Measurements from ENCODE around the gene KCNV2.

KCNV2 gene

GRCh38 chr9:2730971-2731370 lies 13.7 kb downstream of the KCNV2 start:
- no peak for TF ChIP-seq YY1 (IDR thresholded peaks at IDR 0.05; ENCODE audit: low read depth)
- TF ChIP-seq RAD21 (IDR thresholded peaks at IDR 0.05; ENCODE audit: low read depth) = no peak
- TF ChIP-seq, protein P1, sequence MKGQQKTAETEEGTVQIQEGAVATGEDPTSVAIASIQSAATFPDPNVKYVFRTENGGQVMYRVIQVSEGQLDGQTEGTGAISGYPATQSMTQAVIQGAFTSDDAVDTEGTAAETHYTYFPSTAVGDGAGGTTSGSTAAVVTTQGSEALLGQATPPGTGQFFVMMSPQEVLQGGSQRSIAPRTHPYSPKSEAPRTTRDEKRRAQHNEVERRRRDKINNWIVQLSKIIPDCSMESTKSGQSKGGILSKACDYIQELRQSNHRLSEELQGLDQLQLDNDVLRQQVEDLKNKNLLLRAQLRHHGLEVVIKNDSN (IDR thresholded peaks at IDR 0.05) = no peak
- TF ChIP-seq MAX (IDR thresholded peaks at IDR 0.05) = no peak
- no peak for TF ChIP-seq EGR1 (IDR thresholded peaks at IDR 0.05)
- TF ChIP-seq TEAD4 (IDR thresholded peaks at IDR 0.05) = no peak
- TF ChIP-seq, protein P2, sequence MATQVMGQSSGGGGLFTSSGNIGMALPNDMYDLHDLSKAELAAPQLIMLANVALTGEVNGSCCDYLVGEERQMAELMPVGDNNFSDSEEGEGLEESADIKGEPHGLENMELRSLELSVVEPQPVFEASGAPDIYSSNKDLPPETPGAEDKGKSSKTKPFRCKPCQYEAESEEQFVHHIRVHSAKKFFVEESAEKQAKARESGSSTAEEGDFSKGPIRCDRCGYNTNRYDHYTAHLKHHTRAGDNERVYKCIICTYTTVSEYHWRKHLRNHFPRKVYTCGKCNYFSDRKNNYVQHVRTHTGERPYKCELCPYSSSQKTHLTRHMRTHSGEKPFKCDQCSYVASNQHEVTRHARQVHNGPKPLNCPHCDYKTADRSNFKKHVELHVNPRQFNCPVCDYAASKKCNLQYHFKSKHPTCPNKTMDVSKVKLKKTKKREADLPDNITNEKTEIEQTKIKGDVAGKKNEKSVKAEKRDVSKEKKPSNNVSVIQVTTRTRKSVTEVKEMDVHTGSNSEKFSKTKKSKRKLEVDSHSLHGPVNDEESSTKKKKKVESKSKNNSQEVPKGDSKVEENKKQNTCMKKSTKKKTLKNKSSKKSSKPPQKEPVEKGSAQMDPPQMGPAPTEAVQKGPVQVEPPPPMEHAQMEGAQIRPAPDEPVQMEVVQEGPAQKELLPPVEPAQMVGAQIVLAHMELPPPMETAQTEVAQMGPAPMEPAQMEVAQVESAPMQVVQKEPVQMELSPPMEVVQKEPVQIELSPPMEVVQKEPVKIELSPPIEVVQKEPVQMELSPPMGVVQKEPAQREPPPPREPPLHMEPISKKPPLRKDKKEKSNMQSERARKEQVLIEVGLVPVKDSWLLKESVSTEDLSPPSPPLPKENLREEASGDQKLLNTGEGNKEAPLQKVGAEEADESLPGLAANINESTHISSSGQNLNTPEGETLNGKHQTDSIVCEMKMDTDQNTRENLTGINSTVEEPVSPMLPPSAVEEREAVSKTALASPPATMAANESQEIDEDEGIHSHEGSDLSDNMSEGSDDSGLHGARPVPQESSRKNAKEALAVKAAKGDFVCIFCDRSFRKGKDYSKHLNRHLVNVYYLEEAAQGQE (IDR thresholded peaks at IDR 0.05; ENCODE audit: low read depth) = no peak
- no peak for TF ChIP-seq NFIC (IDR thresholded peaks at IDR 0.05)
- no peak for TF ChIP-seq TCF12 (IDR thresholded peaks at IDR 0.05; ENCODE audit: low read depth)
- TF ChIP-seq TAF1 (IDR thresholded peaks at IDR 0.05; ENCODE audit: low read depth) = no peak
- TF ChIP-seq CEBPB (IDR thresholded peaks at IDR 0.05) = no peak
- no peak for TF ChIP-seq FOXM1 (IDR thresholded peaks at IDR 0.05; ENCODE audit: borderline replicate concordance, low read depth)
- no peak for TF ChIP-seq EP300 (IDR thresholded peaks at IDR 0.05; ENCODE audit: borderline replicate concordance)
- no peak for TF ChIP-seq ZBTB7A (IDR thresholded peaks at IDR 0.05; ENCODE audit: low read depth)
- TF ChIP-seq CREB1 (IDR thresholded peaks at IDR 0.05; ENCODE audit: low read depth) = no peak

GRCh38 chr9:2732492-2732891 lies 15.2 kb downstream of the KCNV2 start:
- no peak for TF ChIP-seq YY1 (IDR thresholded peaks at IDR 0.05; ENCODE audit: low read depth)
- TF ChIP-seq, protein P2 (IDR thresholded peaks at IDR 0.05; ENCODE audit: low read depth) = no peak
- TF ChIP-seq, protein P1 (IDR thresholded peaks at IDR 0.05) = no peak
- no peak for TF ChIP-seq EP300 (IDR thresholded peaks at IDR 0.05; ENCODE audit: borderline replicate concordance)
- TF ChIP-seq RAD21 (IDR thresholded peaks at IDR 0.05; ENCODE audit: low read depth) = no peak
- TF ChIP-seq TEAD4 (IDR thresholded peaks at IDR 0.05) = no peak
- no peak for TF ChIP-seq NFIC (IDR thresholded peaks at IDR 0.05)
- no peak for TF ChIP-seq TCF12 (IDR thresholded peaks at IDR 0.05; ENCODE audit: low read depth)
- no peak for TF ChIP-seq EGR1 (IDR thresholded peaks at IDR 0.05)

GRCh38 chr9:2740616-2741015 lies 23.3 kb downstream of the KCNV2 start:
- no peak for TF ChIP-seq CREB1 (IDR thresholded peaks at IDR 0.05; ENCODE audit: low read depth)
- no peak for TF ChIP-seq TEAD4 (IDR thresholded peaks at IDR 0.05)
- TF ChIP-seq MAX (IDR thresholded peaks at IDR 0.05) = no peak
- TF ChIP-seq, protein P2 (IDR thresholded peaks at IDR 0.05; ENCODE audit: low read depth) = no peak
- TF ChIP-seq EGR1 (IDR thresholded peaks at IDR 0.05) = no peak
- TF ChIP-seq ZBTB7A (IDR thresholded peaks at IDR 0.05; ENCODE audit: low read depth) = no peak
- no peak for TF ChIP-seq NFIC (IDR thresholded peaks at IDR 0.05)
- TF ChIP-seq TAF1 (IDR thresholded peaks at IDR 0.05; ENCODE audit: low read depth) = no peak
- no peak for TF ChIP-seq CEBPB (IDR thresholded peaks at IDR 0.05)
- TF ChIP-seq EP300 (IDR thresholded peaks at IDR 0.05; ENCODE audit: borderline replicate concordance) = no peak
- TF ChIP-seq RAD21 (IDR thresholded peaks at IDR 0.05; ENCODE audit: low read depth) = no peak
- no peak for TF ChIP-seq TCF12 (IDR thresholded peaks at IDR 0.05; ENCODE audit: low read depth)
- no peak for TF ChIP-seq YY1 (IDR thresholded peaks at IDR 0.05; ENCODE audit: low read depth)
- TF ChIP-seq, protein P1 (IDR thresholded peaks at IDR 0.05) = no peak

DNA sequence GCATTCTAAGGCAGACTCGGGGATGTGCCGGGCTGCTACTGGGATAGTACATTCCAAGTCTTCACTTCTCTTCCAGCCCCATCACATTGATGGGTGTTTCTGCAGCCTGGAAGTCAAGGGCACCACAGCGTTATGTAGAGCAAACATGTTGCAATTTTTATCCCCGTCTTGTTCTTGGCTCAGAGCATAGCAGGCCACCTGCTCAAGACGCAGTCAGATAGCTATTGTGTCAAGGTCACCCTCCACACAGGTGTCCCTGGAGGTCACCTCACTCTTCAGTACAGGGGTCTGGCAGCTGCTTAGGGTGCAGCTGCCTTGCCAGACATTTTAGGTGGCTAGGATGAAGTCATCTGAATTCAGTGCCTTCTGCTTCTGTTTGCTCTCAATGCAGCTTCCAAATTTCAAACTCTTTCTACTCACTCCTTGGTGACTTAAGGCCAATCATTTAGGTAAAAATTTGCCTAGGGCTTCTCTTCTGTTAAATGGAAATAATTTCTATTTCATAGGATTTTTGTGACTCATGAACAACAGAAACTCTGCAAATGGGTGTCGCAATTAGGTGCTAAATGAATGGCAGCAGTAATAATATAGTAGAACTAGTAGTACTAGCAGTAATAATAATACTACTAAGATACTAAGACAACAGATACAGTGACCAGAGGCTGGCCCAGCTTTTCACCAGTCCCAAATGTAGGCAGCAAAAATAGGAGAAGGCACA lies 24.3 kb downstream of the KCNV2 start:
- TF ChIP-seq RAD21 (IDR thresholded peaks at IDR 0.05; ENCODE audit: low read depth) (no peak), CREB1 (IDR thresholded peaks at IDR 0.05; ENCODE audit: low read depth) (no peak), NFIC (IDR thresholded peaks at IDR 0.05) (no peak), EGR1 (IDR thresholded peaks at IDR 0.05) (no peak), FOXM1 (IDR thresholded peaks at IDR 0.05; ENCODE audit: borderline replicate concordance, low read depth) (no peak), TCF12 (IDR thresholded peaks at IDR 0.05; ENCODE audit: low read depth) (no peak), TAF1 (IDR thresholded peaks at IDR 0.05; ENCODE audit: low read depth) (no peak), YY1 (IDR thresholded peaks at IDR 0.05; ENCODE audit: low read depth) (no peak), ZBTB7A (IDR thresholded peaks at IDR 0.05; ENCODE audit: low read depth) (no peak), MAX (IDR thresholded peaks at IDR 0.05) (no peak), EP300 (IDR thresholded peaks at IDR 0.05; ENCODE audit: borderline replicate concordance) (no peak), TEAD4 (IDR thresholded peaks at IDR 0.05) (no peak), CEBPB (IDR thresholded peaks at IDR 0.05) (no peak)
- TF ChIP-seq, protein P2 (IDR thresholded peaks at IDR 0.05; ENCODE audit: low read depth) = no peak
- TF ChIP-seq, protein P1 (IDR thresholded peaks at IDR 0.05) = no peak
